OCI-LY3 (cell line): Measurements from ENCODE around the gene MYCN.

Experiments
- EZH2phosphoT487 ChIP-seq: fragments of 200-600 bp; shearing (Covaris generic); IDR thresholded peaks from 2 replicates; pipeline ENCODE4 v1.6.1; 2018; ENCODE audit warnings: antibody characterized with exemption, mixed run types, low read depth
- TF ChIP-seq, protein P1 (sequence below): fragments of 200-600, 300-600 bp; sonication (generic); IDR thresholded peaks from 2 replicates; pipeline ENCODE4 v1.5.1; 2014; ENCODE audit warnings: antibody characterized with exemption, low read length, low read depth

GRCh38 chr2:15989559-15989958 is 49.2 kb downstream of the MYCN start:
- TF ChIP-seq, protein P1, sequence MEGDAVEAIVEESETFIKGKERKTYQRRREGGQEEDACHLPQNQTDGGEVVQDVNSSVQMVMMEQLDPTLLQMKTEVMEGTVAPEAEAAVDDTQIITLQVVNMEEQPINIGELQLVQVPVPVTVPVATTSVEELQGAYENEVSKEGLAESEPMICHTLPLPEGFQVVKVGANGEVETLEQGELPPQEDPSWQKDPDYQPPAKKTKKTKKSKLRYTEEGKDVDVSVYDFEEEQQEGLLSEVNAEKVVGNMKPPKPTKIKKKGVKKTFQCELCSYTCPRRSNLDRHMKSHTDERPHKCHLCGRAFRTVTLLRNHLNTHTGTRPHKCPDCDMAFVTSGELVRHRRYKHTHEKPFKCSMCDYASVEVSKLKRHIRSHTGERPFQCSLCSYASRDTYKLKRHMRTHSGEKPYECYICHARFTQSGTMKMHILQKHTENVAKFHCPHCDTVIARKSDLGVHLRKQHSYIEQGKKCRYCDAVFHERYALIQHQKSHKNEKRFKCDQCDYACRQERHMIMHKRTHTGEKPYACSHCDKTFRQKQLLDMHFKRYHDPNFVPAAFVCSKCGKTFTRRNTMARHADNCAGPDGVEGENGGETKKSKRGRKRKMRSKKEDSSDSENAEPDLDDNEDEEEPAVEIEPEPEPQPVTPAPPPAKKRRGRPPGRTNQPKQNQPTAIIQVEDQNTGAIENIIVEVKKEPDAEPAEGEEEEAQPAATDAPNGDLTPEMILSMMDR, result no peak
- no peak for TF ChIP-seq EZH2phosphoT487
